Measurements from ENCODE around the gene MPO. TPM values are rescaled to one million over a fixed set of nuclear protein-coding genes. Genes with fewer than 3 reads are reported as not detected.

The MPO gene
- total and polyA plus RNA-seq, 10 of the 15 experiments (the other 5 are each of a cell fraction or from before 2014, with no cell fraction given): 0.06 to 0.49 (median 0.14) TPM

GRCh38 chr17:58252141-58252540 is 28.6 kb downstream of the MPO start (continued):
- TF ChIP-seq ZNF592 (IDR thresholded peaks at IDR 0.05) (no peak), CREM (IDR thresholded peaks at IDR 0.05; ENCODE audit: low read depth) (no peak)

- peaks cover 6% of the 10 kb centered on the region for H3K4me1 ChIP-seq (ENCODE audit: control insufficient read depth, insufficient read depth, low read length)
- ATAC-seq: no peak
- peak overlapping the region; percentile 95; the same call in 1 of the 2 replicates for H2AFZ ChIP-seq (ENCODE audit: control insufficient read depth, low read depth, low read length)
- in situ Hi-C loops (cut with MboI) (no loop called here), intact Hi-C loops (cut with micrococcal nuclease; ENCODE audit: unreplicated experiment) (no loop called here)
- no peak overlapping the region for H3K4me2 ChIP-seq (ENCODE audit: control insufficient read depth, insufficient read depth)
- ChIA-PET RAD21 (ENCODE audit: unreplicated experiment) (interaction anchor here (0.8 to 2.0 kb wide), 11 partner anchors 14 to 216 kb away, joined by 3 to 23 read pairs (median 5); partner anchors contain the start of gene RNF43), CTCF (interaction anchor here (0.6 to 6.2 kb wide), 41 partner anchors 8 to 619 kb away, joined by 3 to 78 read pairs (median 4); partner anchors contain the start of genes LPO, MKS1, MPO and RNF43), SMC1A (ENCODE audit: uncharacterized antibody, unreplicated experiment) (interaction anchor here (0.5 to 4.0 kb wide), 8 partner anchors 14 to 198 kb away, joined by 3 to 23 read pairs (median 4); partner anchors contain the start of gene RNF43), POLR2A (interaction anchor here (0.6 to 1.3 kb wide), 3 partner anchors 12 to 18 kb away, joined by 3 to 6 read pairs (median 4); partner anchors contain the start of gene LPO)
- H4K20me1 ChIP-seq (ENCODE audit: control insufficient read depth, insufficient read depth): no peaks in the 10 kb centered on the region
- no peaks in the 10 kb centered on the region for H3K9me3 ChIP-seq (replicated peaks; ENCODE audit: control insufficient read depth, insufficient read depth, low read length)
- no peaks in the 10 kb centered on the region for H3K79me2 ChIP-seq (ENCODE audit: control insufficient read depth, insufficient read depth, low read length)
- no TSS peak for BruUV-seq (replicated peaks)
- H3K4me3 ChIP-seq: no peak overlapping the region
- WGBS (ENCODE audit: insufficient coverage, insufficient replicate concordance, low lambda C conversion rate, missing lambda C conversion rate): 74% methylated on average over 12 of the region's 12 CpGs
- no peaks in the 10 kb centered on the region; a peak in 2 of 4 replicates for H3K27me3 ChIP-seq (replicated peaks in 1 of 2; ENCODE audit: control insufficient read depth in 2 of 2, insufficient read depth in 2 of 2, low read length in 1 of 2)
- no peak overlapping the region for H3K9ac ChIP-seq (ENCODE audit: control insufficient read depth, insufficient read depth, low read length)
- no peak for DNase-seq (ENCODE audit: low read depth, low spot score)
- no peak overlapping the region for H3K27ac ChIP-seq (ENCODE audit: control insufficient read depth, insufficient read depth)
- no peak for FAIRE-seq
- H3K36me3 ChIP-seq (ENCODE audit: control insufficient read depth in 2 of 2, insufficient read depth in 2 of 2, low read length in 1 of 2): no peaks in the 10 kb centered on the region
- TF ChIP-seq TCF7 (IDR thresholded peaks at IDR 0.05; ENCODE audit: borderline replicate concordance) (no peak), NFXL1 (IDR thresholded peaks at IDR 0.05; ENCODE audit: borderline replicate concordance) (no peak), ZNF592 (IDR thresholded peaks at IDR 0.05) (no peak), MLLT1 (IDR thresholded peaks at IDR 0.05) (no peak), FOXM1 (IDR thresholded peaks at IDR 0.05; ENCODE audit: low read depth, low read length) (no peak), ZZZ3 (IDR thresholded peaks at IDR 0.05; ENCODE audit: control insufficient read depth, insufficient read length, low read depth) (no peak), CEBPB (IDR thresholded peaks at IDR 0.05; ENCODE audit: borderline replicate concordance in 1 of 2, low read depth in 2 of 2, low read length in 2 of 2) (no peak), SUPT20H (IDR thresholded peaks at IDR 0.05; ENCODE audit: borderline replicate concordance, control insufficient read depth, low read depth, low read length) (no peak)
Measured at GRCh38 chr17:58250344-58251011, 30.3 kb downstream of the MPO start.

Measured in GM12878 (cell line).